ENCODE data around the gene ADAMTS13. TPM values are rescaled to one million over a fixed set of nuclear protein-coding genes. Genes with fewer than 3 reads are reported as not detected.

Gene ADAMTS13
- total and polyA plus RNA-seq, 2 donors (not counting 1 experiment from before 2014, with no cell fraction given): 0.78 to 3.1 TPM

DNA sequence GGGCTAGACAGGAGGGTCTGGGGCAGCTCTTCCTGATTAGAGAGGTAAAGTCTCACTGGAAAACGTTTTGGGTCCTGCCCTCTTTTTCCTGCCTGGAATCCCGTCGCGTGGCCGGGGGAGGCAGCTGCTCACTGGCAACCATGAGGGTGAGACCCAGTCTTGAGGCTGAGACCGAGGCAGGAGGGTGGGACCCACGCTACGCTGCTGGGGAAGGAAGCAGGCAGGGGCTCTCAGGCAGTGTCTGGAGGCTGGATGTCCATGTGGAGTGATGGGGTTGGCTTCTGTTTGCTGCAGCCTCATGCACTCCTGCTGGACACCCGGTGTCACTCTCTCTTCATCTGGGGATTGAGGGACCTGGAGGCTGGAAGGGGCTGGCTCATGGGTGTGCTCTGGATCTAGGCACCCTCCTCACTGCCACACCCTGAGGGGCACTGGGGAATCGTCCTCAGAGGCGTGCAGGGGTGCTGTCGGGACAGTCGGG is 68.1 kb downstream of the ADAMTS13 start:
- Histone ChIP-seq H3K36me3 (ENCODE audit: control insufficient read depth, insufficient read depth, low read length) (no peaks in the 10 kb centered on the region), H3K4me1 (ENCODE audit: control insufficient read depth, extremely low read depth, insufficient read depth, low read length) (peaks cover 3% of the 10 kb centered on the region), H3K27me3 (ENCODE audit: control insufficient read depth, insufficient read depth, low read length) (no peaks in the 10 kb centered on the region), H3K4me3 (replicated peaks in 1 of 4; ENCODE audit: control extremely low read depth in 1 of 4, insufficient read depth in 1 of 4, low read depth in 3 of 4, low read length in 4 of 4) (no peak overlapping the region), H2AFZ (ENCODE audit: low read length) (no peak overlapping the region), H3K4me2 (ENCODE audit: extremely low read depth, insufficient read depth, low read length) (no peak overlapping the region), H3K9me3 (ENCODE audit: control insufficient read depth, insufficient read depth, low read depth, low read length) (no peaks in the 10 kb centered on the region), H3K27ac (ENCODE audit: insufficient read depth, low read length) (no peak overlapping the region), H4K20me1 (ENCODE audit: control insufficient read depth, extremely low read depth, insufficient read depth, low read length) (no peaks in the 10 kb centered on the region), H3K9ac (ENCODE audit: insufficient read depth, low read length) (no peak overlapping the region), H3K79me2 (ENCODE audit: control insufficient read depth, insufficient read depth, low read length) (no peaks in the 10 kb centered on the region)
- TF ChIP-seq EZH2 (IDR thresholded peaks at IDR 0.05; ENCODE audit: low read length, missing control alignments) (no peak), CTCF (conservative IDR thresholded peaks at IDR 0.05 in 1 of 2, IDR thresholded peaks at IDR 0.05 in 1 of 2; ENCODE audit: low read depth in 1 of 2, low read length in 2 of 2) (no peak)
- DNase-seq (ENCODE audit: low read depth in 2 of 2): no peak

DNA sequence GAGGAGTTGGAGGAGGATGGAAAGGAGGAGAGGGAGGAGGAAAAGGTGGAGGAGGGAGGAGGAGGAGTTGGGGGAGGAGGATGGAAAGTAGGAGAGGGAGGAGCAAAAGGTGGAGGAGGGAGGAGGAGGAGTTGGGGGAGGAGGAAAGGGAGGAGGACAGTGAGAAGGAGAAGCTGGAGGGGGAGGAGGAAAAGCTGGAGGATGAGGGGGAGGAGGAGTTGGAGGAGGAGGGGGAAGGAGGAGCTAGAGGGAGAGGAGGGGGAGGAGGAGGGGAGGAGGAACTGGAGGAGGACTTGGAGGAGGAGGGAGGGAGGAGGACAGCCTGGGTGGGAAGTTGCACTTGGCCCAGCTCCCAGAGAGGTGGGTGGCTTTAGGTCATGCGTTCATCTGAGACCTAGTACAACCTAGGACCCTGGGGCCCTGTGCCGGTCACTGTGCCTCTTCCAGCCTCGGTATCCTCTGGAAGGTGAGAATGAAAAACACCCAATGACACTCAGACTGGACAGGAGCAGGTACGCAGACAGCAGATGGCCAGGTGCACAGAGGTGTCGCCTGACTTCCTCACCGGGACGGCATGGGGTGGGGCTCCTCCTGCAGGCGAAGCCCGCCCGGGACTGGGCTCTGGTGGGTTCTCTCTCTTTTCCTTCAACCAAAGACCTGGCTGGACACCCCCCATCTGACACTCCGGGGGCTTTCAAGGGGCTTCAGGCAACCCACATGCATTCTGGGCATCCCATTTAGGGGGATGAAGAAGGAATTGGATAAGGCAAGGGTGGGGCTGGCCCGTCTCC is 68.9 kb downstream of the ADAMTS13 start:
- no peaks in the 10 kb centered on the region for H3K9me3 ChIP-seq (ENCODE audit: control insufficient read depth, insufficient read depth, low read depth, low read length)
- no peak overlapping the region for H3K4me3 ChIP-seq (replicated peaks in 1 of 4; ENCODE audit: control extremely low read depth in 1 of 4, insufficient read depth in 1 of 4, low read depth in 3 of 4, low read length in 4 of 4)
- no peak overlapping the region for H2AFZ ChIP-seq (ENCODE audit: low read length)
- H3K79me2 ChIP-seq (ENCODE audit: control insufficient read depth, insufficient read depth, low read length): no peaks in the 10 kb centered on the region
- TF ChIP-seq EZH2 (IDR thresholded peaks at IDR 0.05; ENCODE audit: low read length, missing control alignments) (no peak), CTCF (conservative IDR thresholded peaks at IDR 0.05 in 1 of 2, IDR thresholded peaks at IDR 0.05 in 1 of 2; ENCODE audit: low read depth in 1 of 2, low read length in 2 of 2) (no peak)
- H3K9ac ChIP-seq (ENCODE audit: insufficient read depth, low read length): no peak overlapping the region
- no peak overlapping the region for H3K27ac ChIP-seq (ENCODE audit: insufficient read depth, low read length)
- no peak overlapping the region for H3K4me2 ChIP-seq (ENCODE audit: extremely low read depth, insufficient read depth, low read length)
- H3K36me3 ChIP-seq (ENCODE audit: control insufficient read depth, insufficient read depth, low read length): no peaks in the 10 kb centered on the region
- no peaks in the 10 kb centered on the region for H4K20me1 ChIP-seq (ENCODE audit: control insufficient read depth, extremely low read depth, insufficient read depth, low read length)
- peaks cover 3% of the 10 kb centered on the region for H3K4me1 ChIP-seq (ENCODE audit: control insufficient read depth, extremely low read depth, insufficient read depth, low read length)
- no peak for DNase-seq (ENCODE audit: low read depth in 2 of 2)
- H3K27me3 ChIP-seq (ENCODE audit: control insufficient read depth, insufficient read depth, low read length): peaks cover 3% of the 10 kb centered on the region

DNA sequence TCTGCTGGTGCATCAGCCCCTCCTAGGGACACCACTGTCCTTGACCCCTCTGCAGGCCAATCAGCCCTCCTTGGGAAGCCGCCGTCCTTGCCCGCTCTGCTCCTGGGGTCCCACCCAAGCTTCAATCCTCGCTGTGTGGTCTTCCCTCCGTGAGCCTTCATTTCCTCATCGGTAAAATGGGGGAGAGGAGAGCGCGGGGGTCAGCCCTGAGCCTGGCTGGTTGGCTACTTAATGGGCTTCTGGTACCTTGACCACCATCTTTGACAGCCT is 69.4 kb downstream of the ADAMTS13 start:
- Histone ChIP-seq H3K4me2 (ENCODE audit: extremely low read depth, insufficient read depth, low read length) (no peak overlapping the region), H3K4me1 (ENCODE audit: control insufficient read depth, extremely low read depth, insufficient read depth, low read length) (peaks cover 3% of the 10 kb centered on the region), H3K9ac (ENCODE audit: insufficient read depth, low read length) (no peak overlapping the region), H3K27ac (ENCODE audit: insufficient read depth, low read length) (no peak overlapping the region), H3K79me2 (ENCODE audit: control insufficient read depth, insufficient read depth, low read length) (no peaks in the 10 kb centered on the region), H3K36me3 (ENCODE audit: control insufficient read depth, insufficient read depth, low read length) (no peaks in the 10 kb centered on the region), H3K9me3 (ENCODE audit: control insufficient read depth, insufficient read depth, low read depth, low read length) (no peaks in the 10 kb centered on the region), H3K27me3 (ENCODE audit: control insufficient read depth, insufficient read depth, low read length) (peaks cover 3% of the 10 kb centered on the region), H3K4me3 (replicated peaks in 1 of 4; ENCODE audit: control extremely low read depth in 1 of 4, insufficient read depth in 1 of 4, low read depth in 3 of 4, low read length in 4 of 4) (no peak overlapping the region), H4K20me1 (ENCODE audit: control insufficient read depth, extremely low read depth, insufficient read depth, low read length) (no peaks in the 10 kb centered on the region), H2AFZ (ENCODE audit: low read length) (no peak overlapping the region)
- TF ChIP-seq EZH2 (IDR thresholded peaks at IDR 0.05; ENCODE audit: low read length, missing control alignments) (no peak), CTCF (conservative IDR thresholded peaks at IDR 0.05 in 1 of 2, IDR thresholded peaks at IDR 0.05 in 1 of 2; ENCODE audit: low read depth in 1 of 2, low read length in 2 of 2) (no peak)
- no peak for DNase-seq (ENCODE audit: low read depth in 2 of 2)
